ENCODE measurements around the gene FADS6. TPM values are rescaled to one million over a fixed set of nuclear protein-coding genes. Genes with fewer than 3 reads are reported as not detected.

The FADS6 gene, protein sequence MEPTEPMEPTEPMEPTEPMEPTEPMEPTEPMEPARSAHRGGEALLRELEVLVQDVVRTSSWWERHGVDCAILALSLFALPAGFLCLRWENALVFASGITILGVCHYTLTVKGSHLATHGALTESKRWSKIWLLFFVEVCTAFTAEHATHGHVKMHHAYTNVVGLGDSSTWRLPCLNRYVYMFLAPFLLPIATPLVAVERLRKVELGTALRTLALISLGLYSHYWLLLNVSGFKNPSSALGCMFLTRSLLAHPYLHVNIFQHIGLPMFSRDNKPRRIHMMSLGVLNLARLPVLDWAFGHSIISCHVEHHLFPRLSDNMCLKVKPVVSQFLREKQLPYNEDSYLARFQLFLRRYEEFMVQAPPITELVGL
- total RNA-seq (2014; rRNA removed; shearing (Covaris generic)): not detected in 2 replicates

- DNase-seq (ENCODE audit: low spot score): no peak
Observed at GRCh38 chr17:74892974-74893911, at the start of gene FADS6. Gene FADS6, minus strand, starts transcription at chr17:74893633. Its CDS starts 38 bp downstream, at chr17:74893595.

GRCh38 chr17:74941128-74941725 lies 47.8 kb upstream of the FADS6 start:
- no peak for DNase-seq (ENCODE audit: low spot score)

- DNase-seq (ENCODE audit: low spot score): no peak
Observed at GRCh38 chr17:74939534-74939933, 46.1 kb upstream of the FADS6 start.

DNA sequence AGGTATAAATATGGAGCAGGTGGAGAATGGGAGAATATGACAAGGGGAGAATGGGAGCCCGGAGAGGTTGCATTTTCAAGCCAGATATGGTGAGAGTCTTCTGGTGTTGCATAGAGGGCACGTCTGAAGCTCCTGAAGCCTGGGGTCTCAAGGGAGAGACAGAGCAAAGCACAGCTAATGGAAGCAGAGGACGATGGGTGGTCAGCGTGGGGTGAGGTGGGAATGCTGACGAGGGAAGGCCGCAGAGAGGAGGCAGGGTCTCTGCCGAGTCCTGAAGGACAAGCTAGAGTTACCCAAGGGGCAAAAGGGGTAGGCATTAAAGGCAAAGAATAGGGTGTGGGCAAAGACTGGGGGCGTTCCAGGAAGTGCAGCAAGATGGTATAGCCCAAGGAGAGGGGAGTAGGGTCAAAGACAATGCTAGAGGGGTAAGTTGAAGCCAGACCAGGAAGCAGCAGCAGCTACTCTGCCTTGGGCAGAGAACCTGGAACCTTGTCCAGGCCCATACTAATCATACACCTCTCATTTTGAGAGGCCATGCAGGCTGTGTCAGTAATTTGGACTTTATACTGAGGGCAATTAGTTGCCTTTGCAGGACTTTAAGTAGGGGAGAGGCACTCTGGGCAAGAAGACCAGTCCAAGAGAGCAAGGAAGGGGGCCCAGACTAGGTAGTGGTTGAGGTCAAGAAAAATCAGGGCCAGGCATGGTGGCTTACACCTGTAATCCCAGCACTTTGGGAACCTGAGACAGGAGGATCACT lies 44.9 kb upstream of the FADS6 start:
- no peak for DNase-seq (ENCODE audit: low spot score)

- no peak for DNase-seq (ENCODE audit: low spot score)
Observed at GRCh38 chr17:74937064-74938051, 43.9 kb upstream of the FADS6 start.

GRCh38 chr17:74936470-74936799 lies 43.0 kb upstream of the FADS6 start:
- DNase-seq (ENCODE audit: low spot score): no peak

DNA sequence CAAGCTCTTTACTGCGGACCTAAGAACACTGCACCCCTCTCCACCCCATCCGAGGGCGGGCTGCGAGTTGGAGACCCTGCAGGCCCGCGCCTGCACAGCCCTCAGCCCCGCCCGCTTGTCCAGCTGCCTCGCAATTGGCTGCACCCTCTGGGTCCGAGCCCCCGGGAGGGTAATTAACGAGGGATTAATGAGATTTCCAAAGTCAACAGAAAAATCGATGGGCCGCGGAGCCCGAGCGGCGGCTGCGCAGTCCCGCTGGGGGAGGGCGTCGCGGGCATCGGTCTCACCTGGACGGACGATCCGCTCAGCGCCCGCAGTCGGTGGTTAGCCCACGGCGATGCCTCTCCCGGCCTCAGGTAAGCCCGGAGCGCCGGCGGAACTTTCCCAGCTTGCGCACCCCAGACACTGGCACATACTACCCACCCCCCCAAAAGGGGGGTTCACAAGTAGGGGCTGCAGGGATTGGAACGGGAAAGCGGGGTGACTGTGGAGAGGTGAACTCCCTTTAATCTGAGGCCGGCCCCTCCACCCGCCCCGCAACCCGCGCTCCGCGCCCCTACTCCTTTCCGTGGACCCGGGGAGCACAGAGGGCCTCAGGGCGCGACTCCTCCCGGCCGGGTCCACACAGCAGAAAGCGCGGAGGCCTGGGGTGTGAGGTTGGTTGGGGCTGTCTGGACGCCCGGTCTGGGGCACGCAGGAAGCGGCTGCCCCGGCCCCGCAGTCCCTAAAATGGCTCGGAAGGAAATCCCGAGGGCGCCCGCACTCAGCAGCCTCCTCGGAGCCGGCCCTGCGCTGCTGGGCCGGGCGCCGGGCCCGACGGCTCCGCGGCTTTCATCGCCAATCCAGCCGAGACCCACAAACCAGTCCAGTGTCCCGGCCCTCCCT lies 42.4 kb upstream of the FADS6 start, which contains the start of gene OTOP3:
TSS of gene OTOP3 (plus strand) at position 314 of the 885 bp plus-strand sequence. CDS start at position 338, 24 bp downstream.
- DNase-seq (ENCODE audit: low spot score): no peak

DNA sequence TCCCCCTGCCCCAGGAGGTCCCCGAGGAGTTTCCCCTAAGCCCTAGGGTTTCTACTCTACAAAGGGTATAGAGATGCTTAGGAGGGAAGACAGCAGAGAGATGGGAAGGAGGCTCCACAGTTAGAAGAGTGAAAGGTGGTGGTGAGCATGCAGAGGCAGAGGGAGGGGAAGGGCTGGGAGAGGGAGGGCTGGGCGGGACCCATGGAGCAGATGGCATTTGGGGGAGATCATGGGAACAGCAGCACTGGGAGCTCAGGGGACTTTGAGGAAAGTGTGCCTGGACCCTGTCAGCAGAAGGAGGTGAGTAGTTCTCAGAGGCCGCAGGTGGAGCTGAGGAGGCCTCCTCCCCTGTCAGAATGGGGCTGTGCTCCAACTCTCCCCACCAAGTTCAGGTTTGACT lies 41.6 kb upstream of the FADS6 start:
- DNase-seq (ENCODE audit: low spot score): no peak

DNA sequence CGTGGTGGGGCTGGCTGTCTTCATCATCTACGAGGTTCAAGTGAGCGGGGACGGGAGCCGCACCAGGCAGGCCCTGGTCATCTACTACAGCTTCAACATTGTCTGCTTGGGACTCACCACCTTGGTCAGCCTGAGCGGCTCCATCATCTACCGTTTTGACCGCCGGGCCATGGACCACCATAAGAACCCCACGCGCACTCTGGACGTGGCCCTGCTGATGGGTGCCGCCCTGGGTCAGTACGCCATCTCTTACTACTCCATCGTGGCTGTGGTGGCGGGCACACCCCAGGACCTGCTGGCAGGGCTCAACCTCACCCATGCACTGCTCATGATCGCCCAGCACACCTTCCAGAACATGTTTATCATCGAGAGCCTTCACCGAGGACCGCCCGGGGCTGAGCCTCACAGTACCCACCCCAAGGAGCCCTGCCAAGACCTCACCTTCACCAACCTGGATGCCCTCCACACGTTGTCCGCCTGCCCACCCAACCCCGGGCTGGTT lies 37.2 kb upstream of the FADS6 start:
- DNase-seq (ENCODE audit: low spot score): no peak

- DNase-seq (ENCODE audit: low spot score): no peak
Observed at GRCh38 chr17:74928786-74929185, 35.4 kb upstream of the FADS6 start.

DNA sequence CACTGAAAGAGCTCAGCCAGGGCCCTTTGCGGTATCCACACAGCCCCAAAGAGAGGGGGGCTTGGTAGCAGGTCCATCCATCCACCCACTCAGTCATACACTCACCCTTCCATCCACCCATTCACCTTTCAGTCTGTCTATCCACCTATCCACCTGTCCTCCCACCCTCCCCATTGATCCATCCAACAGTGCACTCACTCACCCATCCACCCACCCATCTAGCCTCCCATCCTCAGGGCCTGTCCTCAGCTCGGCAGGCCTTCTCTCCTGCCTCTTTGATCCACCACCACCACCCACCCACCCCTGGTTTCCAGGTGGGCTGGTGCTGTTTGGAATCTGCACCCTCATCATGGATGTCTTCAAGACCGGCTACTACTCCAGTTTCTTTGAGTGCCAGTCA lies 31.8 kb upstream of the FADS6 start:
- DNase-seq (ENCODE audit: low spot score): no peak

- no peak for DNase-seq (ENCODE audit: low spot score)
Observed at GRCh38 chr17:74924250-74924948, 31.0 kb upstream of the FADS6 start, which contains the start of gene OTOP2. Gene OTOP2, plus strand, starts transcription at chr17:74924273. Its CDS starts 360 bp downstream, at chr17:74924633.

DNA sequence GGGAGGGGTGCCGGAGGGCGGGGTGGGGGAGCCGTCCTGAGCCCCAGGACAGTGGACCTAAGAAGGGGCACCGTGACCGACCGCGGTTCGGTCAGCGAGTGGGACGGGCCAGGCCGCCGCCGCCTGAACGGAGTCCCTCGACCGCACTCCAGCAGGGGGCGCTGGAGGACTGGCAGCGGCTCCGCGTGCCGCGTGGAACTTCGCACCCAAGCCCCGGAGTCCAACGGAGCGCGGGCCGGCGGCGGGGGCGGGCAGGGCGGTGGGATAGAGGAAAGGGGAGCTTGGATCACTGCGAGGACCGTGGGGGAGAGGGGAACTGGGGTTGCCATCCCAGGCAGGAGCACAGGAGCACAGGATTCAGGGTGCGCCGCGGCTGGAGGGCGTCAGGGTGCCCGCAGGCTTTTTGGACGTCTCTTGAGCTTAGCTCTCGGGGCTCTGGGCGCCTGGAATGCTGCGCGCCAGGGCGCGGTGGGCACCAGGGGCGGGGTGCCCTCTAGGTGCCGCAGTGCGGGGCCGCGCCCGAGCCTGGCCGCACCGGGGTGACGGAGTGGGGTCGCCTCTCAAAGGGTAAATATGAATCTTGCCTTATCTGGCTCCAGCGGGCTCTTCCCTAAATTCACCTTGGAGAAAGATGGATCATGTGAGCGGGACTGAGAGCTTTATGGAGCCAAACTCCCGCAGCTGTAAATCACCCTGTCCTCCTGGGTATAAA lies 30.3 kb upstream of the FADS6 start:
- peak; percentile 26 for DNase-seq (ENCODE audit: low spot score)

DNA sequence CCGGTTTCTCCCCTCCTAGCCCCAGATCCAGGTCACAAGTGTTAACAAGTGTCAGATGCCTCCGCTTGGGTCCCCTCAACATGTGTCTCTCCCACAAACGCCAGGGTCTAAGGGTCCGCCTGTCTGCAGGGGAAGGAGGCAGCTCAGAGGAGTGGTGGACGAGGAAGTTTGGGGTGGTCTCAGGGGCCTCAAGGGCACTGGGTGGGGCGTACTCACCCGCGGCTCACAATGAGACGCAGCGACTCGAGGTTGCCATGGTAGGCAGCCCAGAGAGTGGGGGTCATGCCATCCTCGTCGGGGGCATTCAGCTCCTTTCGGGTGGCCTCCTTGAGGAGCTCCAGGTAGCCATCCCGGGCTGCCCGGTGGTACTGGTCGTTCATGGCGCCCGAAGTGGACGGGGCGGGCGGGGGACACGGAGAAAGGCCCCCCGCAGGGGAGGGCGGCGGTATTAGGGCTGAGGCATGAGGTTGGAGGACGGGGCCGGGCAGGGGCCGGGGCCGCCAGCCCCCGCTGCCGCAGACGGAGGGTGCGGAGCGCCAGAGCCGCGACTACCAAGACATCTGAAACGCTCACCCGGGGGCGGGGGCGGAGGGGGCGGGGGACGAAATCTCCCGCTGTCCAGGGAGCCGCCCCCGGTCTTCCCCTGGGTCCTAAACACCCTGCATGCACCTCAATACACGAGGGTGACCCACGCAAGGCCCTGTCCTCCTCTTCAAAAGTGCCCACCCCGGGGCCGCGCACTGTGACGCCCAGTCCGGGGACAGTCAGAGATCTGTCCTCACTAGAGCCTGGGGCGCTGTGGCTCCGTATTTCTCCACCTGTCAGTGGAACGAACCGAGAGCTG lies 29.5 kb upstream of the FADS6 start, which contains the start of gene USH1G:
TSS of gene USH1G (minus strand) at position 562 of the 844 bp plus-strand sequence. CDS start at position 380, 182 bp downstream.
- no peak for DNase-seq (ENCODE audit: low spot score)

- DNase-seq (ENCODE audit: low spot score): no peak
Observed at GRCh38 chr17:74922172-74922571, 28.7 kb upstream of the FADS6 start.

DNA sequence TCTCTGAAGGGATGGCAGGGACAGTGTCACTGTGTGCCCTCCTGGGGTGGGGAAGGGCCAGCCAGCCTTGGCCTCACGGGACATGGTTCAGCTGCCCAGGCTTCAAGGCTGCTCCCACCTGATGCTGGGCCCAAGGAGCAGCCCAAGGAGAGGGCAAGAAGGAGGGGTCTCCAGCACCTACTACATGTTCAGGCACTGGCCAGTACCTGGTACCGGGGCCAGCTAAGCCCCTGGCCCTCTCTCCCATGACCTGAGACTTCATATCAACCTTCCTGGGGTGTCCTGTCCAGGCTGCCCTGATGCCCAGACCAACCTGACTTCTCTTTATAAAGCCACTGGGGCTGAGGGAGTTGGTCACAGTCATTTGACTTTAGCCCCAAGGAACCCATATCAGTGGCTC lies 28.3 kb upstream of the FADS6 start:
- no peak for DNase-seq (ENCODE audit: low spot score)
